ENCODE results near the gene PLA2G2A.
"Not testable (repeated sequence)": the region's sequence is repeated elsewhere in the genome, so short reads cannot be mapped to it uniquely, and the experiment has no call there.

The PLA2G2A gene

DNA sequence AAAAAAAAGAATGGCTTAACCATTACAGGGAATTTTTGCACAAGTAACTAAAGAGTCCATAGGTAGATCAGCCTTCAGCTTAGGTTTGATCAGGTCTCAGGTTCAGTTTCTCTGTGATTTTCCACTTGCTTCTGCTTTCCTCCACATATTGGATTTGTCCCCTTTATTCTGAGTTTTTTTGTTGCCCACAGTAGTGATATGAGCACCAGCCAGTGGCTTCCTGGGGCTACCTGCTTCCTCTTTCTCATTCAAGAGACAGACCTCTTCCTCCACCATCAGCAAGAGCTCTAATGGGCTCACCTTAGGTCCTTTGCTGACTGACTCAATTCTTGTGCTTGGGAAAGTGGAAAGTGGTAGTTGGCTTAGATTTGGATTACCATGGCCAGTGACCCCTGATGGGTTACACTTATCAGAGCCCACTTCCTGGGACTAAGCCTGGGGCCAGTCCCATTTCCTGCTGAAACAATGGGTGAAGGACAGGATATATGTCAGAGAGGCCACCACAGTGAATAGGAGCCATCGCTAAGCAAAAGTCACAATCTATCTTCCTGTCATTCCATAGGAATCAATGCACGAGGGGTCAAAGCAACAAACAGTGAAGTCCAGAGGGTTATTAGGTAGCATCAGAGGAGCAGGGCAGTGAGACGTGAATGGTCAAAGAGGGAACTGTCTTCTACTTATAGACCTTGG lies 43.2 kb downstream of the PLA2G2A start:
- no peak overlapping the region for H3K18ac ChIP-seq (ENCODE audit: low read length)
- H2AFZ ChIP-seq (ENCODE audit: low read length), result no peak overlapping the region
- no peak overlapping the region for H2BK120ac ChIP-seq (ENCODE audit: low read depth, low read length)
- H2BK5ac ChIP-seq (ENCODE audit: low read length), result no peak overlapping the region
- peaks cover 2 to 5% of the 10 kb centered on the region in 2 donors for H3K9me3 ChIP-seq (replicated peaks in 1 of 2; ENCODE audit: control insufficient read depth in 2 of 2, insufficient read depth in 1 of 2, low read depth in 1 of 2, low read length in 2 of 2)
- no peak overlapping the region for H3K23ac ChIP-seq (ENCODE audit: low read depth, low read length, poor library complexity)
- WGBS, 2 donors (ENCODE audit: extremely low coverage in 2 of 2, insufficient read length in 2 of 2, insufficient replicate concordance in 1 of 2), result no CpG with 5 or more reads among the region's 3 CpGs
- no peak overlapping the region for H3K9ac ChIP-seq (ENCODE audit: low read depth, low read length, poor library complexity)
- no peak overlapping the region for H2BK15ac ChIP-seq (ENCODE audit: low read length)
- no peak overlapping the region for H4K8ac ChIP-seq (ENCODE audit: low read depth, low read length)
- no peak for DNase-seq (ENCODE audit: low spot score)
- H3K36me3 ChIP-seq (replicated peaks in 1 of 2; ENCODE audit: control insufficient read depth in 2 of 2, insufficient read depth in 2 of 2, low read length in 2 of 2), result no peaks in the 10 kb centered on the region
- no peak overlapping the region for H2BK12ac ChIP-seq (ENCODE audit: low read length)
- H3K4me2 ChIP-seq (ENCODE audit: insufficient read depth, low read length, poor library complexity, severe bottlenecking), result no peak overlapping the region
- H3K79me1 ChIP-seq (ENCODE audit: low read depth, low read length), result no peaks in the 10 kb centered on the region
- no peaks in the 10 kb centered on the region for H3K27me3 ChIP-seq (ENCODE audit: control insufficient read depth in 3 of 3, insufficient read depth in 3 of 3, low read depth in 1 of 3, low read length in 3 of 3)
- no peak overlapping the region for H3K4ac ChIP-seq (ENCODE audit: low read length)
- H3K4me1 ChIP-seq (ENCODE audit: control insufficient read depth in 2 of 2, insufficient read depth in 1 of 2, low read depth in 1 of 2, low read length in 2 of 2), result peaks cover 0 to under 1% of the 10 kb centered on the region in 2 donors
- no peak overlapping the region for H3K27ac ChIP-seq (replicated peaks; ENCODE audit: low read length)
- H3K14ac ChIP-seq (ENCODE audit: low read length), result no peak overlapping the region
- no peak overlapping the region for H4K91ac ChIP-seq (ENCODE audit: low read depth, low read length, poor library complexity)
- H2AK5ac ChIP-seq (ENCODE audit: low read depth, low read length), result no peak overlapping the region
- no peak overlapping the region for H3K4me3 ChIP-seq (ENCODE audit: low read length in 2 of 2)

GRCh38 chr1:19934336-19934735 lies 45.1 kb downstream of the PLA2G2A start:
- DNase-seq (ENCODE audit: low spot score), result no peak
- H3K23ac ChIP-seq (ENCODE audit: low read depth, low read length, poor library complexity), result no peak overlapping the region
- H3K4me1 ChIP-seq (ENCODE audit: control insufficient read depth in 2 of 2, insufficient read depth in 1 of 2, low read depth in 1 of 2, low read length in 2 of 2), result no peaks in the 10 kb centered on the region

GRCh38 chr1:19932866-19933265 lies 46.6 kb downstream of the PLA2G2A start:
- H2BK12ac ChIP-seq (ENCODE audit: low read length), result no peak overlapping the region
- H3K4me2 ChIP-seq (ENCODE audit: insufficient read depth, low read length, poor library complexity, severe bottlenecking), result no peak overlapping the region
- WGBS, 2 donors (ENCODE audit: extremely low coverage in 2 of 2, insufficient read length in 2 of 2, insufficient replicate concordance in 1 of 2), result no CpG with 5 or more reads among the region's 1 CpG
- H3K27ac ChIP-seq (replicated peaks; ENCODE audit: low read length), result no peak overlapping the region
- H2AFZ ChIP-seq (ENCODE audit: low read length), result no peak overlapping the region
- no peak overlapping the region for H3K4ac ChIP-seq (ENCODE audit: low read length)
- H2BK120ac ChIP-seq (ENCODE audit: low read depth, low read length), result no peak overlapping the region
- peaks cover 2 to 10% of the 10 kb centered on the region in 2 donors for H3K9me3 ChIP-seq (replicated peaks in 1 of 2; ENCODE audit: control insufficient read depth in 2 of 2, insufficient read depth in 1 of 2, low read depth in 1 of 2, low read length in 2 of 2)
- no peak overlapping the region for H2BK15ac ChIP-seq (ENCODE audit: low read length)
- H4K91ac ChIP-seq (ENCODE audit: low read depth, low read length, poor library complexity), result no peak overlapping the region
- H2AK5ac ChIP-seq (ENCODE audit: low read depth, low read length), result no peak overlapping the region
- no peaks in the 10 kb centered on the region for H3K4me1 ChIP-seq (ENCODE audit: control insufficient read depth in 2 of 2, insufficient read depth in 1 of 2, low read depth in 1 of 2, low read length in 2 of 2)
- no peak overlapping the region for H3K23ac ChIP-seq (ENCODE audit: low read depth, low read length, poor library complexity)
- no peak overlapping the region for H3K9ac ChIP-seq (ENCODE audit: low read depth, low read length, poor library complexity)
- no peak overlapping the region for H4K8ac ChIP-seq (ENCODE audit: low read depth, low read length)
- peaks cover 0 to 3% (median 0%) of the 10 kb centered on the region in 3 experiments for H3K27me3 ChIP-seq (ENCODE audit: control insufficient read depth in 3 of 3, insufficient read depth in 3 of 3, low read depth in 1 of 3, low read length in 3 of 3)
- no peaks in the 10 kb centered on the region for H3K36me3 ChIP-seq (replicated peaks in 1 of 2; ENCODE audit: control insufficient read depth in 2 of 2, insufficient read depth in 2 of 2, low read length in 2 of 2)
- H3K4me3 ChIP-seq (ENCODE audit: low read length in 2 of 2), result no peak overlapping the region
- no peak for DNase-seq (ENCODE audit: low spot score)
- H3K79me1 ChIP-seq (ENCODE audit: low read depth, low read length), result no peaks in the 10 kb centered on the region
- no peak overlapping the region for H3K14ac ChIP-seq (ENCODE audit: low read length)
- no peak overlapping the region for H2BK5ac ChIP-seq (ENCODE audit: low read length)
- no peak overlapping the region for H3K18ac ChIP-seq (ENCODE audit: low read length)

More at GRCh38 chr1:19934336-19934735, 45.1 kb downstream of the PLA2G2A start:
- H3K18ac ChIP-seq (ENCODE audit: low read length), result no peak overlapping the region
- peaks cover 2 to 10% of the 10 kb centered on the region in 2 donors for H3K9me3 ChIP-seq (replicated peaks in 1 of 2; ENCODE audit: control insufficient read depth in 2 of 2, insufficient read depth in 1 of 2, low read depth in 1 of 2, low read length in 2 of 2)
- H3K79me1 ChIP-seq (ENCODE audit: low read depth, low read length), result no peaks in the 10 kb centered on the region
- no peak overlapping the region for H2BK5ac ChIP-seq (ENCODE audit: low read length)
- no peaks in the 10 kb centered on the region for H3K36me3 ChIP-seq (replicated peaks in 1 of 2; ENCODE audit: control insufficient read depth in 2 of 2, insufficient read depth in 2 of 2, low read length in 2 of 2)
- H2BK12ac ChIP-seq (ENCODE audit: low read length), result no peak overlapping the region
- H4K91ac ChIP-seq (ENCODE audit: low read depth, low read length, poor library complexity), result no peak overlapping the region
- no peak overlapping the region for H2BK120ac ChIP-seq (ENCODE audit: low read depth, low read length)
- H3K27ac ChIP-seq (replicated peaks; ENCODE audit: low read length), result no peak overlapping the region
- no peak overlapping the region for H4K8ac ChIP-seq (ENCODE audit: low read depth, low read length)
- H3K27me3 ChIP-seq (ENCODE audit: control insufficient read depth in 3 of 3, insufficient read depth in 3 of 3, low read depth in 1 of 3, low read length in 3 of 3), result no peaks in the 10 kb centered on the region
- no CpG with 5 or more reads among the region's 7 CpGs for WGBS, 2 donors (ENCODE audit: extremely low coverage in 2 of 2, insufficient read length in 2 of 2, insufficient replicate concordance in 1 of 2)
- H3K4me2 ChIP-seq (ENCODE audit: insufficient read depth, low read length, poor library complexity, severe bottlenecking), result no peak overlapping the region
- H2AFZ ChIP-seq (ENCODE audit: low read length), result no peak overlapping the region
- H2AK5ac ChIP-seq (ENCODE audit: low read depth, low read length), result no peak overlapping the region
- no peak overlapping the region for H3K4ac ChIP-seq (ENCODE audit: low read length)
- H3K14ac ChIP-seq (ENCODE audit: low read length), result no peak overlapping the region
- H2BK15ac ChIP-seq (ENCODE audit: low read length), result no peak overlapping the region
- no peak overlapping the region for H3K4me3 ChIP-seq (ENCODE audit: low read length in 2 of 2)
- H3K9ac ChIP-seq (ENCODE audit: low read depth, low read length, poor library complexity), result no peak overlapping the region

DNA sequence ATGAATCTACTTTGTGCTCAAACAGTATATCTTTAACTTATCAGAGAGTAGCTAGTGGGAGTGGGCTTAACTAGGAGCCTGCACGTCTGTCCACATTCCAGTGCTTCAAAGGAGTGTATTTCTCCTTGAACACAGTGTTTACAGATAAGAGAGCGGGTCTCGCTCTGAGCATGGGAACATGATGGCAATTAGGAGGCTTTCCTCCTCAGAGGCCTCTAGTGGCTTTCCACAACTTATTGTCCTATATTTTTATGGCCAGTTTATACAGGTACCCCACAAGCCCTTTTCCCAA lies 52.3 kb downstream of the PLA2G2A start:
- H3K4me2 ChIP-seq (ENCODE audit: insufficient read depth, low read length, poor library complexity, severe bottlenecking); H2AFZ ChIP-seq (ENCODE audit: low read length); H3K27ac ChIP-seq (replicated peaks; ENCODE audit: low read length); H3K18ac ChIP-seq (ENCODE audit: low read length); H3K9me3 ChIP-seq (replicated peaks in 1 of 2; ENCODE audit: control insufficient read depth in 2 of 2, insufficient read depth in 1 of 2, low read depth in 1 of 2, low read length in 2 of 2); H3K4ac ChIP-seq (ENCODE audit: low read length); H4K8ac ChIP-seq (ENCODE audit: low read depth, low read length); H3K23ac ChIP-seq (ENCODE audit: low read depth, low read length, poor library complexity); H2BK15ac ChIP-seq (ENCODE audit: low read length); H3K4me1 ChIP-seq (ENCODE audit: control insufficient read depth in 2 of 2, insufficient read depth in 1 of 2, low read depth in 1 of 2, low read length in 2 of 2); H3K79me1 ChIP-seq (ENCODE audit: low read depth, low read length); H2BK120ac ChIP-seq (ENCODE audit: low read depth, low read length); H2BK12ac ChIP-seq (ENCODE audit: low read length); H2BK5ac ChIP-seq (ENCODE audit: low read length); H3K14ac ChIP-seq (ENCODE audit: low read length); DNase-seq (ENCODE audit: low spot score); H3K36me3 ChIP-seq (replicated peaks in 1 of 2; ENCODE audit: control insufficient read depth in 2 of 2, insufficient read depth in 2 of 2, low read length in 2 of 2); H3K4me3 ChIP-seq (ENCODE audit: low read length in 2 of 2); H3K9ac ChIP-seq (ENCODE audit: low read depth, low read length, poor library complexity); H4K91ac ChIP-seq (ENCODE audit: low read depth, low read length, poor library complexity); H2AK5ac ChIP-seq (ENCODE audit: low read depth, low read length): not testable (repeated sequence)
- H3K27me3 ChIP-seq (ENCODE audit: control insufficient read depth in 3 of 3, insufficient read depth in 3 of 3, low read depth in 1 of 3, low read length in 3 of 3), result peaks cover 0 to 24% (median 0%) of the 10 kb centered on the region in 3 experiments
- no CpG with 5 or more reads among the region's 3 CpGs for WGBS, 2 donors (ENCODE audit: extremely low coverage in 2 of 2, insufficient read length in 2 of 2, insufficient replicate concordance in 1 of 2)
